HG03469 (cell line): Measurements from ENCODE around the gene NFASC.

ENCODE experiments used
- ATAC-seq: cut with Tn5 transposase; IDR thresholded peaks from one replicate; pipeline ENCODE4 v1.9.1; 2021; ENCODE audit warnings: mild to moderate bottlenecking, moderate library complexity, moderate number of reproducible peaks; ENCODE audit not compliant: unreplicated experiment

Gene NFASC

GRCh38 chr1:205056956-205057568, 186.4 kb downstream of the NFASC start:
- no peak for ATAC-seq

GRCh38 chr1:205057808-205058575, 187.3 kb downstream of the NFASC start:
- ATAC-seq = no peak

- ATAC-seq = no peak
Observed at GRCh38 chr1:205058853-205059252, 188.2 kb downstream of the NFASC start.

- ATAC-seq = no peak
Observed at GRCh38 chr1:205059660-205060059, 189.0 kb downstream of the NFASC start.

- ATAC-seq = no peak
Observed at GRCh38 chr1:205060746-205061145, 190.1 kb downstream of the NFASC start.

- ATAC-seq = no peak
Observed at GRCh38 chr1:205061227-205061626, 190.6 kb downstream of the NFASC start.

- no peak for ATAC-seq
Observed at GRCh38 chr1:205061665-205062069, 191.0 kb downstream of the NFASC start.

- ATAC-seq = no peak
Observed at GRCh38 chr1:205062319-205062718, 191.7 kb downstream of the NFASC start.

GRCh38 chr1:205062895-205063294, 192.2 kb downstream of the NFASC start:
- ATAC-seq = no peak

- no peak for ATAC-seq
Observed at GRCh38 chr1:205064301-205064700, 193.6 kb downstream of the NFASC start.

GRCh38 chr1:205064741-205065316, 194.2 kb downstream of the NFASC start:
- ATAC-seq = no peak

GRCh38 chr1:205065666-205066065, 195.0 kb downstream of the NFASC start:
- ATAC-seq = no peak

- no peak for ATAC-seq
Observed at GRCh38 chr1:205066141-205066818, 195.6 kb downstream of the NFASC start.

- ATAC-seq = no peak
Observed at GRCh38 chr1:205067031-205067430, 196.4 kb downstream of the NFASC start.

- ATAC-seq = no peak
Observed at GRCh38 chr1:205068001-205068400, 197.3 kb downstream of the NFASC start.

GRCh38 chr1:205068457-205069040, 197.9 kb downstream of the NFASC start:
- ATAC-seq = no peak

- no peak for ATAC-seq
Observed at GRCh38 chr1:205069371-205070125, 198.9 kb downstream of the NFASC start.

GRCh38 chr1:205071028-205071409, 200.4 kb downstream of the NFASC start:
- no peak for ATAC-seq

- ATAC-seq = no peak
Observed at GRCh38 chr1:205071801-205072200, 201.1 kb downstream of the NFASC start.

- ATAC-seq = no peak
Observed at GRCh38 chr1:205072286-205072685, 201.6 kb downstream of the NFASC start.
